GM18511 (cell line): ENCODE data around the gene PDIA5.
"Not testable (repeated sequence)": the region's sequence is repeated elsewhere in the genome, so short reads cannot be mapped to it uniquely, and the experiment has no call there.

Experiments used
- ATAC-seq: cut with Tn5 transposase; IDR thresholded peaks from one replicate; pipeline ENCODE4 v1.9.1; 2021; ENCODE audit warnings: mild to moderate bottlenecking, moderate library complexity; ENCODE audit not compliant: unreplicated experiment

The PDIA5 gene

DNA sequence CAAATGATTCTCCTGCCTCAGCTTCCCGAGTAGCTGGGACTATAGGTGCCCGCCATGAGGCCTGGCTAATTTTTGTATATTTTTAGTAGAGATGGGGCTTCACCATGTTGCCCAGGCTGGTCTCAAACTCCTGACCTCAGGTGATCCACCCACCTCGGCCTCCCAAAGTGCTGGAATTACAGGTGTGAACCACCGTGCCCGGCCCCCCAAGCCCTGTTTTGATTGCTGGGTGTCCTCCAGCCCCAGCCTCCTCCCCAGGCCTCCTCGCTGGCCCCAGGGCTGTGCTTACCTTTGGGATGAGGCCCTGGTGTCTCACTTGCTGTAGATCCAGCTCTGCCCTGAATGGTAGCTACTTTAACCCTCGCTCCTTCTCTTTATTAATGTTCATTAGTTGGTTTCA lies 45.8 kb downstream of the PDIA5 start:
- not testable (repeated sequence) for ATAC-seq

DNA sequence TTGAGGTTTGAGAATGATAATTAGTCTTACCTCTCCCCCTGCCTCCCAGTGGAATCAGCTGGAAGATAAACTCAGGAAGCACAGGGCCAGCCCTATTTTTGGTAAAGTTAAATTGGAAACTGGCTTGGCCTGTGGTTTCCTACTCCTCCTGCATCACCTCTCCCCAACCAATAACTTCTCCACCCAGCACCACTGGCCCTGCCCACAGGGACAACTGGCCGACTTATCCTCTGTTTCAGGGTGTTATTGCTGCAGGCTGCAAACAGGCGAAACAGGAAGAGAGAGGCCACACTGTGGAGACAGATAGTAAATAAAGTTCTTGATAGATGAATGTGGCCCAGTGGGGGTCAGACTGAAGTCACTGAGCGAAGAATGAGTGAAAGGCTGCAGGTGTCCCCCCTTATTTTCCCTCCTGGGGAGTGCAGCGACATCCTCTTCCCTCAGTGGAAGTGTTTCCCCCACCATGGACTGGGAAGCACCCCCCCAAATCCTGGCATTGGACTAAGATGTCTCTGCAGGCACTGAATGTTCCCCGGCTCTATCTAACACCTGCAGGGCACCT lies 47.1 kb downstream of the PDIA5 start:
- ATAC-seq = no peak

DNA sequence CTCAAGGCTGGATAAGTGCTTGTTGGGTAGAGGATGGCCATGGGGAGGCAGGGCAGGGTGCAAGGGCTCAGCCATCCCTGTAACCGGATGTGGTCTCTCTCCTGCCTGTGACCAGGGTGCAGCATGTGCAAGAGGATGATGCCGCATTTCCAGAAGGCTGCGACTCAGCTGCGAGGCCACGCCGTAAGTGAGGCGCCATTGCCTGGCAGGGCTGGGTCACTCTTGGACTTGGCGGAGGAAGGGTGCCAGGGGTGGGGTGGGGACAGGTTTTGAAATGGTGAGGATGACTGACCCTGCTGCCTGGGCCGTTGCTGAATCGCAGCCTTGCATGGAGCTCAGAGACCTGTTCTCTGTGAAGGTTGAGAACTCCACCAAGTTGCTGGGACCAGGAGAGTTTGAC lies 49.3 kb downstream of the PDIA5 start:
- no peak for ATAC-seq

DNA sequence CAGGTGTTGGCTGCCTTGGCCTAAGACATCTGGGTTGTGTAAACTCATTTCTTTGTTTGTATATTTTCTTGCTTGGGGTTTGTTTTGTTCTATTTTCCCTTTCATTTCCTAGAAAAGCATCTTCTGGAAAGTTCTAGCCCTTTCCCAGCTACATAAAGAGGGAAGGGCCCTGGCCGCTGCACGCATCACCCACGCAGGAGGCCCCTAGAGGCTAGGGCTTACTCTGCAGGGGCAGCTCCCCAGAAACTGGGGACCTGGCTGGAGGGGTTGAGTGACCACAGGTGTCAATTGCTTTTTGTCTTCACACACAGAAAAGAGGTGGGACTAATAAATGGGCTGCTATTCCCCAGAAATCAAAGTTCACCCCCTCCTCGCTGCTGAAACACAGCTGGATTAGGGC lies 52.6 kb downstream of the PDIA5 start:
- no peak for ATAC-seq

DNA sequence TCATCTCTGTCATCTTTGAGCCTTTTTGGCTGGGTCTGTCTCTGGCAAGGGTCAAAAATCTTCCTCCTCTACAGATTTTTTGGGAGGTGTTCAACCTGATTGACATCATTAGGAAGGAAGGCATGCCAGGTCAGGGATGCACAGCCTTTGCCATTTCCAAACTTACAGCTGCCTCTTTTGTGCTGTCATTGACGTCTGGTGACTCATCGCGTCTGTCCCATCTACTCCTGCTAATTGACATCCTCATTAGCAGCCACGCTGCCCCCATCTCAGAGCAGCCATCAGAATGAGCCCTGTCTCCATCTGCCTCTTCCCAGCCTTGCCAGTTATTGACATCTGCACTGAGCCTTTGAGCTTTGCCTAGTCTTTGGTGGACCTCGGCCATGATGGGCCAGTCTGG lies 53.0 kb downstream of the PDIA5 start:
- ATAC-seq = no peak

DNA sequence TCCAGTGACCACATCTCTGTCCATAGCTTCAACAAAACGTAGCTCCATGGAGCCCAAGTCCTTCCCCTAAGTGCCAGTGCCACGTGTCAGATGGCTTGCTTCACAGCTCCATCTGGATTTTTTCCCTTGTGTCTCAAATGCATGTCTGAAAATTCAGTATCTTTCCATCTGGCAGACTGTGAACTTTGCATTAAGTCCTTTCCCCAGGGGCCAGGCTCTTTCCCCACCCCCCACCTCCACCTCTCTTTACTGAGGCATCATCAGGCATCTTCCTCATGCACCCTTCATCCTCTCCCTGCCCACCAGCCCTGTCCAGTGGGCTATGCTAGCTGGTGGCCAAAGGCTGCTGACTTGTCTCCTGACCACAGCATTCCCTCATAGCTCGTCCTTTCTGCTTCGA lies 53.7 kb downstream of the PDIA5 start:
- ATAC-seq = no peak

DNA sequence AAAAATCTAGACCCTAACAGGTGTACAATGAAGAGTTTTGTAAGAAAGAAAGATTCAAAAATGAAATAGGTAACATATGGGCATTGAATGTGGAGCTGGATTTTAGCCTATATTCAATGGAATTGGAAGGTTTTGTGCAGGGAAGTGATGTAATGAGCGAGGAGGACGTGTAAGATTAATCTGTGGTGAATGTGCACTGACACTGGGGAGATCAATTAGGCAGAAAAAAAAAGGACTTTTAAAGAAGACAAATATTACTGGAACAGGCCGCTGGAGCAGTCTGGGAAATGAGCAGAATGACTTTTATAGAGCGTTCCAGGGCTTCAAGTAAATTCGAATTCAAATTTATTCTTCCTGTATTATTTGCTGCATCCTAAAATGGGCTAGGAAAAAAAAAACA lies 55.2 kb downstream of the PDIA5 start:
- ATAC-seq = no peak

DNA sequence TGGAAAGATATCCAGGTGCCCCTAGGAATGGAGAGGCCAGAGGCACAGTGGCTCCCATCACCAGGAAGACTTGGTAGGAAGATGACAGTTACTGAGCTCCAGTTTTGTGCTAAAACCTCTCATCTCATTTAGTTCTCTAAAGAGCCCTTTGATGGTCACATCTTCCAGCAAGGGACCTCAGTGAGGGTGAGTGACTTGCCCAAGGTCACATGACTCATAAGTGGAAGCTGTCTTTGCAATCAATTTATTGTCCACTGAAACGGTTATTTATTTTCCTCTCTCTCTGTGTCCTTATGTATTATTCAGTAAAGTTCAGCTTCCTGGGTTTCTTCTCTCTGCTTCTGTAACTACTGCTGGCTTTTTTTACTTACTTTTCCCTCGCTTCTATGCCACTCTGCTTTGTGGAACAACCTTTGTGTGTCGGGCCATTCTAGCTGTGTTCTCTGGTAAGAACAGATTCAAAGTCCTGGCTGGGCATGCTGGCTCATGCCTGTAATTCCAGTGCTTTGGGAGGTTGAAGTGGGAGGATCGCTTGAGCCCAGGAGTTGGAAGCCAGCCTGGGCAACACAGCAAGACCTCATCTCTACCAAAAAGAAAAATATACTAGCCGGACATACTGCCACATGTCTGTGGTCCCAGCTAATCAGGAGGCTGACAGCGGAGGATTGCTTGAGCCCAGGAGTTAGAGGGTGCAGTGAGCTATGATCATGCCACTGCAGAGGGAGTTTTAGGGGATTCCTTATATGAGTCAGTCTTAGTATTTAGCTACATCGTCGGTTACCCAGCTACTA lies 55.9 kb downstream of the PDIA5 start:
- no peak for ATAC-seq

DNA sequence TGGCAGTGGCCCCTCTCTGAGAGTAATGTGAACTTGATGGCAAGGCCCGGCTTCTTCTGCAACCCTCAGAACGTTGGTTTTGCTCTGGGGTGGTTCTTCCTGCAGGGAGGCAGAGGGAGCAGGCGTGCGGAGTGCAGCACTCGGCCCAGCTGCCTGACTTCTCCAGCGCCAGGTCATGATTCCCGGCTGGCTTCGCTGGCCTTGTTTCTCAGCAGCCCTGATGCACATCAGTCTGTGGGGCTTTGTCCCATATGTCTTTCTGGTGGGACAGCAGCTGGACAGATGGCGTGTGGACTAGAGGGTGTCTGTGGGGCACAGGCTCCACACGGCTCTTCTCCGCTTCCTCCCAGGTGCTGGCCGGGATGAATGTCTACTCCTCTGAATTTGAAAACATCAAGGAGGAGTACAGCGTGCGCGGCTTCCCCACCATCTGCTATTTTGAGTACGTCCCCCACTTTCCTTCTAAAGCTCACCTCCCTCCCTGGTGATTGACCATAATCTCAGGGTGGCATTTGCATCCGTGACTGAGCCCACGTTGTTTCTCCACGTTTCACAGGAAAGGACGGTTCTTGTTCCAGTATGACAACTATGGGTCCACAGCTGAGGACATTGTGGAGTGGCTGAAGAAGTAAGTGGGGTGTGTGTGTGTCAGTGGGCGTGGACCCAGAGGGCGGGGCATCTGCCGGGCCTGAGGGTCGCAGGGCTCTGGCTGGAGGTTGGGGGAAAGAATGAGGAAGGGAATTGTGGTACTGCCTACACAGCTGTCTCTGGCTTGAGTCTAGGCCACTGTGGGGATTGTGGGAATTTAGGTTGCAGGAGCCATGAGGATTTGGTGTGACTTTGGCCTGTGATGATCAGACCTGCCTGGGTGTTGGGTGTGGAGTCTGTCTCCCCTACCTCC lies 57.1 kb downstream of the PDIA5 start:
- no peak for ATAC-seq

DNA sequence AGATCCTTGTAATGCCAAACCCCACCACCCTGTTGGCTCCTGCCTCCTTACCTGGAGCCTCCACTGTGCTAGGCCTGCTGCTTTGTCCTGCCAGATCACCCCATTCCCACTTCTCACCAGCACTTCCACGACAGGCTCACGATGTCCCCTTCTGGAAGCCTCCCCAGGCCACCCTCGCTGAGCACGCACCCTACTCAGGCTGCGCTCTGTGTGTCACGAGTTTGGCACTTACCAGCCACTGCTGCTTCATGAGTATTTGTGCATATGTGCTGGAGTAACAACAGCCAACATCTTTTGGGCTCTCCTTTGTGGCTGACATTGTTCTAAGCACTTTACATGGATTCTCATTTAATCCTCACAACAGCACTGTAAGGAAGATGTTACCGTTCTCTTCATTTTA lies 58.1 kb downstream of the PDIA5 start:
- no peak for ATAC-seq

DNA sequence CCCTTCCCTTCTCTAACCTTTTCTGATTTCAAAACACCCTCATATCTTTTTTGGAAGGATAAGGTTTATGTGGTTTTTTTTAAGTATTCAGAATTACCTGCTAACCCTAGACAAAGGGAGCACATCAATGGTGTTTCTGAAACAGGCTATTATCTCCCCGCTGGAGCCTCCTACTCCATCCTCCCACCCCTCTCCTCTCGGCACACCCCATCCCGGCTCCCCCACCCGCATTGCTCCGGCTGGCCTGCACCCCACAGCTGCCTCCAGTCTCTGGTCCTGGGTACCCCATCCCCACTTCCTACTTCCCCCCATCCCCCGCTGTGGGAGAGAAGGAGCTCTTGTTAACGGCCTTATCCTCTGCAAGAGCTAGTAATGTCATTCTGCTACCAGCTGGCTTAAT lies 59.2 kb downstream of the PDIA5 start:
- ATAC-seq = no peak

DNA sequence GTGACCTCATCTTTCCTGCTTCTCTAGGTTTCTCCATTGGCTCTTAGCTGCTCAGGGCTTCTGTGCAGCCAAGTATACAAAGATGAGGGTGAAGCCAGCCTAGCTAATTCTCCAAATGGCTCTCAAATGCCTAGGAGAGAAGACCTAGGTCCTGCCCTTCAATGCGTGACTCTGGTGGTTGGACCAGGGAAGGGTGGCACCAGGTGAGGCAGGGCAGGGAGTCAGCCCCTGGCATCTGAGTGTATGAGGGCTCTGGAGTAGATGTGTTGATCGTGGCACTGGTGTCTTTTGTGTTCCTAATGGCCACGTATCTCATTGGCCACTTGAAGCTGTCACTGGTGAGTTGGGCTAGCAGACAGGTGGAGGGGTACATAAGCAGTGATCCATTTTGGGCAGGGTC lies 59.8 kb downstream of the PDIA5 start:
- no peak for ATAC-seq

DNA sequence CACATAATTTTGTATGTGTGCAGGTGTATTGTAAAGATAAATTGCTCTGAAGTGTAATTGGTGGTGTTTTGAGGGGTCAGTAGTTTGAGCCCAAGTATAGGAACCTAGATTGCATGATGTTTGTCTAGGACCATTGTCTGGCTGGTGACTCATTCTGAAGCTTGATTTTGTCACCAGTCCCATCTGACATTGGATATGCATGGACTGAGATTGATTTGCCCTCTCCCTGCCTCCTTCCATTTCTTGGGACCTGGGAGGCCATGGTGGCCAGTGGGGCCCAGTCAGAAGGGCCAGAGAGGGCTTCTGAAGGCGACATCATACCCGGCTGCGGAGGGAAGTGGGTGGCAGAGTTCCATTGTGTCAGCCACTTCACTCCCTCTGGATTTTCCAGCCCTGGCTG lies 62.3 kb downstream of the PDIA5 start:
- no peak for ATAC-seq

DNA sequence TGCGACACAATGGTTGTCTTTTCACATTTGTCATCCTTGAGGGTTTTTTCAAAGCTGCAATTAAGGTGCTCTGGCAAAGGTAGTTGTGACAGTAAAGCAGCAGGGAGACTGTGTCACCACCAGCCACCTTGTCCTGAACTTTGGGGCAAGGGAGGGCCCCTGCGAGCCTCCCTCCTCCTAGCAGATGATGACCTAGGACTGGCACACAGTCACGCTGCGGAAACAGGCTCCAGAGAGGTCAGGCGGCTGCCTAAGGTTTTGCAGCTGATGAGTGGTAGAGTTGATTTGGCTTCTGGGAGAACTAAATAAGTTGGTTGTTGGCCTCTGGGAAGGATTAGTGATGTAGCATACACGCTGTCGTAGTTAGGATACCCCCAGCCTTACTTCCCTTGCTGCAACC lies 62.7 kb downstream of the PDIA5 start:
- no peak for ATAC-seq

DNA sequence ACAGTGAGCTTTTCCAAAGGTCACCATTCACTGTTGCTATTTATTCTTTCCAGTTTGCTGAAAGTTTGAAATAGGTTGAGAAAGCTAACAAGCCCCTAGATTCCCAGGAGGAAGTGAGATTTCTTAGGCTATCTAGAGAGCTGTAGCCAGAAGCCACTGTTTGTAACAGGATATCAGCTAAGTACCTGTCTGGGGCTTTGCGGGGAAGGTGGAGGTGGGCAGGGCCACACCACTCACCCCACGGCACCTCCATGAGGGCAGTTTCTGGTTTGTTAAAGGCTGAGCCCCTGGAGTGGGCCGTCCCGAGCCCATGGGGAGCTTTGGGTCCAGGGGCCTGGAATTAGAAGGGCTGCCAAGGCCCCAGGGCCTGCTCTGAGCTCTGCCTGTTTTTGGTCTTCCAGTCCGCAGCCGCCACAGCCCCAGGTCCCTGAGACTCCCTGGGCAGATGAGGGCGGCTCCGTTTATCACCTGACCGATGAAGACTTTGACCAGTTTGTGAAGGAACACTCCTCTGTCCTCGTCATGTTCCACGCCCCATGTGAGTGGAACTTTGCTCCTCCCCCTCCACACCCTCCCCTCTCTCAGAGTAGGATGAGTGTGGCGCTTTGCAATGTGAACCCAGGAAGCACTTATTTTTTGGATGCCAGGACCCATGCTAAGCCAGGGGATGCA lies 63.4 kb downstream of the PDIA5 start:
- ATAC-seq = no peak

DNA sequence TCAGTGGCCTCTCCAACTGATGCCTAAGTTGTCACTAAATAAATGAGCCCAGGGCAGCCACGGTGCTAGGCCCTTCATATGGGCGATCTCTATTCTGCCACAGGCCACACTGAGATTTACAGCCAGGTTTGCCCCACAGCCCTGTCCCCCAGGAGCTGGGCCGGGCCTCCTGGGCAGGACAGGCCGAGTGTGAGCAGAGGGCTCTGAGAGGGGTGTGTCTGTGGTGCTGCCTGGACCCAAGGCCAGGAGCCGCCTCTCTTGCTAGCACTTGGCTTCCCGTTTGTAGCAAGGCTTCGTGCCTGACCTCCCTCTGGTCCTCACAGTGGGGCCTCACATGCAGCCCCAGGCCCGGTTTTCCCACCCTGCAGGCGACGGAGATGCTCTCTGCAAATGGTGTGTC lies 67.8 kb downstream of the PDIA5 start:
- no peak for ATAC-seq

DNA sequence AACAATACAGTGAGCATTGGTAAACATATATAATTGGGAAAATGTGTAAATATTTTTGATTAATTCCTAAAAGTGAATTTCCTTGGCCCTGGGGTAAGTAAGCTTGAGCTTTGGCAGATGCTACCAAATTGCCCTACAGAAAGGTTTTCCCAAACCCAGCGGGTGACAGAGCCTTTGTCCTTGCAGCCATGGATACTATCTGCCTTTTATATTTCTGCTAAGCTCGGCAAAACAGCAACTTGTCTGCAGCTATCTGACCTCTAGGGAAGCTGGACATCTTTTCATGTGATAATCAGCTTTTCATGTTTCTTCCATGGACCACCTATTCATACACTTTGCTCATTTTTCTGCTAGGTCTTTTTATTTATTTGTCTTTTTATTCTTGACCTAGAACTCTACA lies 70.2 kb downstream of the PDIA5 start:
- no peak for ATAC-seq

DNA sequence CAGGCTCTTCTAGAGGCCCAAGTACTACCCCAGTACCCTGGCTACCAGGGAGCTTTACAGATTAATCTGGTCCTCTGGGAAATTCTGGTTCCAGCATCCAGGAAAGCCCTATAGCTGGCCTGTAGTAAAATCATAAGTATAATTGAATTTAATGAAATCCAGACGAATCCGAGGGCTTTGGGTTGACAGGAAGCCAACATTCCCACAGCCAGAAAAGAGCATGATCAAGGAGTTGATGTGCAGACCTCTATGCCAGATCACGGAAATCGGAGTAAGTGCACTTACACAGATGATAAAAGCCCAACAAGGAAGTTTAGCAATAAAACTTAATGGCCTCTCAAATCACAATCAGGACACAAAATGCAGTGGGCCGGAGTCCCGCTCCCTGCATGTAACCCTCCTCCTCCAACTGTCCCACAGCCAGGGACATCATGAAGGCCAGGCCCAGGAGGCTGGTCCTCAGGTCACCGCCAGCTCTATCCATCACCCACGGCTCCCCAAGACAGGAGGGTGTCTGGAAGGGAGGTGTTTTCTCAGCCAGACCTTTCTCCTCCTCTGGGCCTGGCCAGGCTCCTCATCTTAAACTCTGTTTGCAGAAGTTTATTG lies 72.1 kb downstream of the PDIA5 start:
- no peak for ATAC-seq

DNA sequence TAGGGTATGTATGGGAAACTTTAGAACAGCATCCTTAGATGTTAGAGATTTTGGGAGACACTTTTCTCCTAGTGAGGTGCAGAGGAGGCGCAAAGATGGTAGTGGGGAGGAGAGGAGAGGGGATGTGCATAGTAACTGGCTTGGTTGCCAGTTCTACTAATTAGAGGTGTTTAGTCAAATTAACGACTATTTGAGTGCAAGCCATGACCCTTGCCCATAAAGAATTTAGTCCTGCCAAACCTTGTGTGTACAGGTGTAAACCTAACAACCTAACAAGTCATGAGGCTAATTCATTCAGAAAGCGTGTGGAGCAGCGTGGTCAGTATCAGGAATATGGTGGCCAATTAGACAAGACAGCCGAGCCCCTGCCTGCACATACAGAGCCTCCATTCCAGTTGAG lies 72.7 kb downstream of the PDIA5 start:
- no peak for ATAC-seq

DNA sequence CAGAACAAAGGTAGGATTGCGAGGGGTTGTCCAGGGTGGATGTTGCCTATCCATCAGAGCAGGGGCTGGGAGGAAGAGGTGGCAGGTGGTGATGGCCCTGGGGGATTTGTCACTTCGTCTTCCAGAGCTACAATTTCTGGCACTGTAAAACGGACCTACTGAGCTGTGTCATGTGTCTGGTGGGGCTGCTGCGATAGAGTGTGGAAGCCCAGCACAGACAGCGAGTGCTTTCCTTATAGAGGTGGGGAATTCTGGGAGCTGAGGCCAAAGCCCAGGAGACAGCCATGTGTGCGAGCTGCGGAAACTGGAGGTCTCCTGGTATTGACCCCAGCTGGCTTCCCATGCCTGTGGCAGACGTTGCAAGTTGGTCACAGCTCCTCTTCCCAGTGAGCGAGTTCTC lies 73.7 kb downstream of the PDIA5 start:
- no peak for ATAC-seq

DNA sequence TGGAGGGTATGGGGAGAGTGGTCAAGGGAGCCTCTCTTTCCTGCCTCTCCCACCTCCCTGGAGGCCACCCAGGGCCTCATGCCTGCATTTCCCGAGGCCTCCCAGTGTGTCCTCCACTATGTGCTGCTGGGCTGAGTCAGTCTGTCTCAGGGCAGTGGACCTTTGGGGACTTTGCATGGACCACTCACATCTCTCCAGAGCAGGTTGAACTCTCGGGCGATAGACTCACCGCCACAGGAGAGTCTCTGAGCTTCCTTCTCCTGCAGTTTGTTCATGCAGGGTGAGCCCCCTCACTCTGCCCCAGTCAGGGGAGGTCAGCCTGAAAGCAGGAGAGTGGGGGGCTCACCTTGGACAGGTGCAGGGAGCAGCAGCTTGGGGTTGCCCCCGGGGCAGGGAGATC lies 74.5 kb downstream of the PDIA5 start:
- no peak for ATAC-seq
